Smooth muscle cell (in vitro differentiated cells): Measurements from ENCODE around the gene URAD. TPM values are rescaled to one million over a fixed set of nuclear protein-coding genes. Genes with fewer than 3 reads are reported as not detected.
"Not testable (repeated sequence)": the region's sequence is repeated elsewhere in the genome, so short reads cannot be mapped to it uniquely, and the experiment has no call there.

Experiments
- DNase-seq: peaks from one replicate; lab custom pipeline; 2025; ENCODE audit not compliant: unreplicated experiment; lab: John Stamatoyannopoulos, UW
- H2AFZ ChIP-seq: fragments of 200-600 bp; sonication (generic); 2 replicates; pipeline ENCODE4 v1.6.0; 2016; ENCODE audit warnings: antibody characterized with exemption, low read depth, mild to moderate bottlenecking
- H3F3A ChIP-seq: fragments of 200-600 bp; sonication (generic); 2 replicates; pipeline ENCODE4 v1.6.0; 2017; ENCODE audit warnings: antibody characterized with exemption, low read depth
- H3K27ac ChIP-seq: fragments of 200-600 bp; sonication (generic); 2 replicates; pipeline ENCODE4 v1.5.1; 2016; ENCODE audit warnings: low read depth, mild to moderate bottlenecking
- H3K27me3 ChIP-seq: fragments of 200-600 bp; sonication (generic); 2 replicates; pipeline ENCODE4 v1.6.1; 2016; ENCODE audit warnings: low read depth, mild to moderate bottlenecking
- H3K36me3 ChIP-seq: fragments of 200-600 bp; sonication (generic); 2 replicates; pipeline ENCODE4 v1.5.1; 2016; ENCODE audit warnings: low read depth
- H3K4me1 ChIP-seq: fragments of 200-600 bp; sonication (generic); 2 replicates; pipeline ENCODE4 v1.5.1; 2016; ENCODE audit warnings: low read depth
- H3K4me2 ChIP-seq: fragments of 200-600 bp; sonication (generic); 2 replicates; pipeline ENCODE4 v1.6.0; 2016; ENCODE audit warnings: mild to moderate bottlenecking
- H3K4me3 ChIP-seq: fragments of 200-600 bp; sonication (generic); 2 replicates; pipeline ENCODE4 v1.5.1; 2016; ENCODE audit warnings: mild to moderate bottlenecking
- H3K79me2 ChIP-seq: fragments of 200-600 bp; sonication (generic); 2 replicates; pipeline ENCODE4 v1.6.0; 2016; ENCODE audit warnings: low read depth, mild to moderate bottlenecking
- H3K9ac ChIP-seq: fragments of 200-600 bp; sonication (generic); 2 replicates; pipeline ENCODE4 v1.6.0; 2016; ENCODE audit warnings: low read depth
- H3K9me3 ChIP-seq: fragments of 200-600 bp; sonication (generic); replicated peaks from 2 replicates; pipeline ENCODE4 v1.5.1; 2016; ENCODE audit warnings: low read depth
- H4K20me1 ChIP-seq: fragments of 200-600 bp; sonication (generic); 2 replicates; pipeline ENCODE4 v1.6.0; 2016; ENCODE audit warnings: low read depth
- WGBS: methylation state at CpG from one replicate; pipeline ENCODE4 v1.1.7; 2016; ENCODE audit warnings: low lambda C conversion rate; 5-methylcytosine and 5-hydroxymethylcytosine counted together
- polyA plus RNA-seq: library from polyadenylated mRNA; unstranded; fragments of >200 nt; fragmentation: Nextera tagmentation; extraction: Ambion mirVana; gene quantifications from 2 replicates; pipeline ENCODE4 v1.2.1, GENCODE V29; 2016
- total RNA-seq: library from RNA; depleted of rRNA; stranded (reverse); fragments of >200 nt; gene quantifications from 2 replicates; pipeline ENCODE4 v1.2.3, GENCODE V29; 2014
- TF ChIP-seq, protein P1 (sequence below): fragments of 200-600 bp; sonication (generic); IDR thresholded peaks from 2 replicates; pipeline ENCODE4 v1.5.1; 2017; ENCODE audit warnings: borderline replicate concordance, mild to moderate bottlenecking, antibody characterized with exemption; ENCODE audit not compliant: insufficient read depth, poor library complexity, severe bottlenecking

Gene URAD
- total and polyA plus RNA-seq, 2 experiments from 2014 or later, result not detected

GRCh38 chr13:28012383-28012782 is 23.9 kb upstream of the URAD start:
- Histone ChIP-seq H3K4me2 (no peak overlapping the region), H3K4me1 (no peaks in the 10 kb centered on the region), H3K27me3 (peaks cover 9% of the 10 kb centered on the region), H3K9ac (no peak overlapping the region), H3K4me3 (no peak overlapping the region), H4K20me1 (no peaks in the 10 kb centered on the region), H3F3A (no peaks in the 10 kb centered on the region), H3K27ac (no peak overlapping the region), H2AFZ (no peak overlapping the region), H3K79me2 (no peaks in the 10 kb centered on the region), H3K9me3 (no peaks in the 10 kb centered on the region), H3K36me3 (no peaks in the 10 kb centered on the region)
- DNase-seq, result no peak
- TF ChIP-seq, protein P1, sequence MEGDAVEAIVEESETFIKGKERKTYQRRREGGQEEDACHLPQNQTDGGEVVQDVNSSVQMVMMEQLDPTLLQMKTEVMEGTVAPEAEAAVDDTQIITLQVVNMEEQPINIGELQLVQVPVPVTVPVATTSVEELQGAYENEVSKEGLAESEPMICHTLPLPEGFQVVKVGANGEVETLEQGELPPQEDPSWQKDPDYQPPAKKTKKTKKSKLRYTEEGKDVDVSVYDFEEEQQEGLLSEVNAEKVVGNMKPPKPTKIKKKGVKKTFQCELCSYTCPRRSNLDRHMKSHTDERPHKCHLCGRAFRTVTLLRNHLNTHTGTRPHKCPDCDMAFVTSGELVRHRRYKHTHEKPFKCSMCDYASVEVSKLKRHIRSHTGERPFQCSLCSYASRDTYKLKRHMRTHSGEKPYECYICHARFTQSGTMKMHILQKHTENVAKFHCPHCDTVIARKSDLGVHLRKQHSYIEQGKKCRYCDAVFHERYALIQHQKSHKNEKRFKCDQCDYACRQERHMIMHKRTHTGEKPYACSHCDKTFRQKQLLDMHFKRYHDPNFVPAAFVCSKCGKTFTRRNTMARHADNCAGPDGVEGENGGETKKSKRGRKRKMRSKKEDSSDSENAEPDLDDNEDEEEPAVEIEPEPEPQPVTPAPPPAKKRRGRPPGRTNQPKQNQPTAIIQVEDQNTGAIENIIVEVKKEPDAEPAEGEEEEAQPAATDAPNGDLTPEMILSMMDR, result no peak
- 88% methylated on average over 4 of the region's 4 CpGs for WGBS

DNA sequence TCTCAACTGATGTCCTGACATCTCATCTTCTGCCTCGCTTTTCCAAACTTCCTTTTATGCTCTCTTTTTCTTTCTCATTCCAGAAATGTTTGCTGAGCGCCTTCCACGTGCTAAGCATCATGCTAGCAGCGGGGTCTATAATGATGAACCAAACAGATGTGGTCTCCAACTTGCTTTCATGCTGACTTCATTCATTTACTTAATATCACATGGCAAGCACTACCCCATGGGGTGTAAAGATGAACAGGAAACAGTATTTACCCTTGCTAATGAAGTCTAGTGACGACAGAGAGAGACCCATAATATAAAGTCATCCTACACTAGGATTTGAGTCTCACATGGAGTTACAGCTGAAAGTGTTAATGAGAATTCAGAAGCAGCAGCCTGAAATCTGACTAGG is 21.6 kb upstream of the URAD start:
- Histone ChIP-seq H4K20me1 (no peaks in the 10 kb centered on the region), H2AFZ (no peak overlapping the region), H3K9ac (no peak overlapping the region), H3F3A (no peaks in the 10 kb centered on the region), H3K4me2 (no peak overlapping the region), H3K36me3 (no peaks in the 10 kb centered on the region), H3K27ac (no peak overlapping the region), H3K27me3 (peaks cover 9% of the 10 kb centered on the region), H3K4me1 (no peaks in the 10 kb centered on the region), H3K4me3 (no peak overlapping the region), H3K79me2 (no peaks in the 10 kb centered on the region), H3K9me3 (no peaks in the 10 kb centered on the region)
- 85% methylated on average over 5 of the region's 5 CpGs for WGBS
- DNase-seq, result no peak
- TF ChIP-seq, protein P1, result no peak

DNA sequence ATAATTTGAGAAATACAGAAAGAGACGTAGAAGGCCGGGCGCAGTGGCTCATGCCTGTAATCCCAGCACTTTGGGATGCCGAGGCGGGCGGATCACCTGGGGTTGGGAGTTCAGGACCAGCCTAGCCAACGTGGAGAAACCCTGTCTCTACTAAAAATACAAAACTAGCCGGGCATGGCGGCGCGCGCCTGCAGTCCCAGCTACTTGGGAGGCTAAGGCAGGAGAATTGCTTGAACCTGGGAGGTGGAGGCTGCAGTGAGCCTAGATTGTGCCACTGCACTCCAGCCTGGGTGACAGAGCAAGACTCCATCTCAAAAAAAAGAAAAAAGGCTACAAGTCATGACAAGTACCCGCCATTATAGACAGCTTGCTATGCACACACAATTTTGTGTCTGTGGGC is 16.5 kb upstream of the URAD start:
- not testable (repeated sequence) for H4K20me1 ChIP-seq, H2AFZ ChIP-seq, H3K9me3 ChIP-seq, H3K9ac ChIP-seq, H3K27ac ChIP-seq, H3K4me1 ChIP-seq, H3K36me3 ChIP-seq, H3K79me2 ChIP-seq, H3K4me2 ChIP-seq, DNase-seq, H3K27me3 ChIP-seq, H3F3A ChIP-seq, H3K4me3 ChIP-seq
- 95% methylated on average over 13 of the region's 13 CpGs for WGBS

DNA sequence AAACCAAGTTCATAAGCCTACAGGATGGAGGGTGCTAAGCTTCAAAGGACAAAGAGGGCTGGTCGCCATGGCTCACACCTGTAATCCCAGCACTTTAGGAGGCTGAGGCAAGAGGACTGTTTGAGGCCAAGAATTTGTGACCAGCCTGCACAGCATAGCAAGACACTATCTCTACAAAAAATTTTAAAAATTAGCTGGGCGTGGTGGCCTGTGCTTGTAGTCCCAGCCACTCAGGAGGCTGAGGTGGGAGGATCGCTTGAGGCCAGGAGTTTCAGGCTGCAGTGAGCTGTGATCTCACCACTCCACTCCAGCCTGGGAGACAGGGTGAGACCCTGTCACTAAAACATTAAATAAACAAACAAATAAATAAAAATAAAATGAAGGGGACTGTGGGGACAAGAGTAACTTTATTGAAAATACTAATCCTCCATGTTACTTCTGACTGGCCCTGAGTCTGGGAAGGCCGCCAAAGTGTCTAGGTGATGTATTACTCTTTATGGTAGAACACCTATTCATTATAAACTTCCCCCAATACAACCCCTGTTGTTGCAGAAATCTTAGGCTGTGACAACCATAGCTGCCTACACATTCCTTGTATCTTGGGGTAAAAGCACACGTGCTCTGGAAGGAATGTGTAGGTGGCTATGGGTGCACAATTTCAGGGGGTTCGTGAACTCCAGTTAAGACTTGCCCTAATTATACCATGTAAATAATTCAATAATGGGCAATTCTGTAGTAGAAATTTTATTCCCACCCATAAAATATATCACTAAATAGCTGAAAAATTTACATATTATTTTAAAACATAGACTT is 14.6 kb upstream of the URAD start:
- no peak overlapping the region for H3K27ac ChIP-seq
- no peak overlapping the region for H3K4me3 ChIP-seq
- WGBS, result 91% methylated on average over 6 of the region's 6 CpGs
- H4K20me1 ChIP-seq, result no peaks in the 10 kb centered on the region
- no peaks in the 10 kb centered on the region for H3K27me3 ChIP-seq
- no peaks in the 10 kb centered on the region for H3K79me2 ChIP-seq
- H3K9me3 ChIP-seq, result no peaks in the 10 kb centered on the region
- H2AFZ ChIP-seq, result no peak overlapping the region
- TF ChIP-seq, protein P1, result no peak
- no peak for DNase-seq
- no peak overlapping the region for H3K9ac ChIP-seq
- no peaks in the 10 kb centered on the region for H3F3A ChIP-seq
- no peak overlapping the region for H3K4me2 ChIP-seq
- no peaks in the 10 kb centered on the region for H3K36me3 ChIP-seq
- H3K4me1 ChIP-seq, result no peaks in the 10 kb centered on the region
